WTC11 (cell line): Measurements from ENCODE around the gene RNF44. TPM values are rescaled to one million over a fixed set of nuclear protein-coding genes. Genes with fewer than 3 reads are reported as not detected.

Source experiments
- ATAC-seq: fragments of 200-7000 bp; cut with Tn5 transposase; 2 replicates; pipeline ENCODE4 v1.10.0; 2021; ENCODE audit warnings: mild to moderate bottlenecking, moderate library complexity
- CTCF ChIA-PET: fragments of 300-600 bp; sonication (Branson Sonifier 250); formaldehyde crosslinking; loops from one replicate; lab custom pipeline; 2021; ENCODE audit warnings: antibody characterized with exemption; lab: Charles Lee
- POLR2A ChIA-PET: fragments of 350-600 bp; sonication (Branson Sonifier 250); formaldehyde crosslinking; loops from one replicate; lab custom pipeline; 2021; ENCODE audit warnings: antibody characterized with exemption; lab: Charles Lee
- DNase-seq: peaks from one replicate; pipeline ENCODE4 v3.0.0; 2021; ENCODE audit warnings: low spot score
- H3K27ac Mint-ChIP-seq: 2 replicates; pipeline ENCODE4 v1.8.0; 2021; ENCODE audit warnings: mixed read lengths
- H3K27me3 Mint-ChIP-seq: 2 replicates; pipeline ENCODE4 v1.8.0; 2021; ENCODE audit warnings: low read depth, mild to moderate bottlenecking, moderate library complexity, mixed read lengths
- H3K36me3 Mint-ChIP-seq: 2 replicates; pipeline ENCODE4 v1.8.0; 2021; ENCODE audit warnings: mixed read lengths
- H3K4me1 Mint-ChIP-seq: 2 replicates; pipeline ENCODE4 v1.8.0; 2022; ENCODE audit warnings: mixed read lengths
- H3K4me3 Mint-ChIP-seq: 2 replicates; pipeline ENCODE4 v1.8.0; 2021; ENCODE audit warnings: mild to moderate bottlenecking, moderate library complexity, mixed read lengths
- H3K9me3 Mint-ChIP-seq: 2 replicates; pipeline ENCODE4 v1.8.0; 2021; ENCODE audit warnings: mixed read lengths
- ATF1 ChIP-seq: sonication (generic); formaldehyde crosslinking; IDR thresholded peaks from 2 replicates; pipeline ENCODE4 v1.8.1; 2023; ENCODE audit warnings: mild to moderate bottlenecking, moderate library complexity, missing genetic modification reagents
- CREM ChIP-seq: sonication (generic); formaldehyde crosslinking; IDR thresholded peaks from 2 replicates; pipeline ENCODE4 v1.8.1; 2022; ENCODE audit warnings: mild to moderate bottlenecking, missing genetic modification reagents, moderate library complexity
- EMX1 ChIP-seq: fragments of 250-450 bp; sonication (Bioruptor Pico); IDR thresholded peaks from 2 replicates; pipeline ENCODE4 v1.8.0; 2021; ENCODE audit warnings: mild to moderate bottlenecking
- ESRRA ChIP-seq: sonication (generic); formaldehyde crosslinking; IDR thresholded peaks from 2 replicates; pipeline ENCODE4 v1.8.1; 2022; ENCODE audit warnings: mild to moderate bottlenecking, missing genetic modification reagents, borderline replicate concordance
- GABPB1 ChIP-seq: sonication (generic); formaldehyde crosslinking; IDR thresholded peaks from 2 replicates; pipeline ENCODE4 v1.8.1; 2023; ENCODE audit warnings: mild to moderate bottlenecking, missing genetic modification reagents
- GTF2I ChIP-seq: fragments of 250-450 bp; sonication (Bioruptor Pico); conservative IDR thresholded peaks from 2 replicates; pipeline ENCODE4 v1.4.0; 2021; ENCODE audit warnings: mild to moderate bottlenecking
- NFATC4 ChIP-seq: fragments of 250-450 bp; sonication (Bioruptor Pico); IDR thresholded peaks from 2 replicates; pipeline ENCODE4 v1.9.0; 2021; ENCODE audit warnings: mild to moderate bottlenecking
- NR2C2 ChIP-seq: sonication (generic); formaldehyde crosslinking; IDR thresholded peaks from 2 replicates; pipeline ENCODE4 v1.8.0; 2022; ENCODE audit warnings: mild to moderate bottlenecking, missing genetic modification reagents
- SP1 ChIP-seq: sonication (generic); formaldehyde crosslinking; conservative IDR thresholded peaks from 2 replicates; pipeline ENCODE4 v1.8.1; 2022; ENCODE audit warnings: missing genetic modification reagents
- TEAD1 ChIP-seq: sonication (generic); formaldehyde crosslinking; IDR thresholded peaks from 2 replicates; pipeline ENCODE4 v1.8.0; 2022; ENCODE audit warnings: mild to moderate bottlenecking, missing genetic modification reagents
- ZNF121 ChIP-seq: sonication (generic); formaldehyde crosslinking; IDR thresholded peaks from 2 replicates; pipeline ENCODE4 v1.8.0; 2023; ENCODE audit warnings: missing genetic modification reagents
- ZNF263 ChIP-seq: sonication (generic); formaldehyde crosslinking; IDR thresholded peaks from 2 replicates; pipeline ENCODE4 v1.8.1; 2022; ENCODE audit warnings: low read depth, mild to moderate bottlenecking, moderate library complexity, missing genetic modification reagents
- total RNA-seq: library from RNA; stranded (reverse); gene quantifications from 3 replicates; pipeline ENCODE4 v1.2.3, GENCODE V29; 2021
- TF ChIP-seq, protein P1 (sequence below): sonication (generic); formaldehyde crosslinking; IDR thresholded peaks from 2 replicates; pipeline ENCODE4 v1.8.0; 2022; ENCODE audit warnings: missing genetic modification reagents
- TF ChIP-seq, protein P2 (sequence below): sonication (generic); formaldehyde crosslinking; IDR thresholded peaks from 2 replicates; pipeline ENCODE4 v1.8.0; 2022; ENCODE audit warnings: mild to moderate bottlenecking, missing genetic modification reagents
- TF ChIP-seq, protein P3 (sequence below): sonication (generic); formaldehyde crosslinking; IDR thresholded peaks from 2 replicates; pipeline ENCODE4 v1.8.1; 2022; ENCODE audit warnings: low read depth, mild to moderate bottlenecking, moderate library complexity, missing genetic modification reagents, borderline replicate concordance
- TF ChIP-seq, protein P4 (sequence below): sonication (generic); formaldehyde crosslinking; IDR thresholded peaks from 2 replicates; pipeline ENCODE4 v1.8.0; 2022; ENCODE audit warnings: mild to moderate bottlenecking, missing genetic modification reagents
- TF ChIP-seq, protein P5 (sequence below): fragments of 200-600 bp; IDR thresholded peaks from 2 replicates; pipeline ENCODE4 v1.8.0; 2022; ENCODE audit warnings: antibody characterized with exemption
- TF ChIP-seq, protein P6 (sequence below): sonication (generic); formaldehyde crosslinking; IDR thresholded peaks from 2 replicates; pipeline ENCODE4 v1.8.1; 2022; ENCODE audit warnings: mild to moderate bottlenecking, missing genetic modification reagents, moderate library complexity, borderline replicate concordance
- TF ChIP-seq, protein P7 (sequence below): sonication (generic); formaldehyde crosslinking; IDR thresholded peaks from 2 replicates; pipeline ENCODE4 v1.8.1; 2023; ENCODE audit warnings: mild to moderate bottlenecking, missing genetic modification reagents

RNF44 gene
- total RNA-seq, 1 experiment from 2014 or later = 233 TPM

- TF ChIP-seq, protein P1, sequence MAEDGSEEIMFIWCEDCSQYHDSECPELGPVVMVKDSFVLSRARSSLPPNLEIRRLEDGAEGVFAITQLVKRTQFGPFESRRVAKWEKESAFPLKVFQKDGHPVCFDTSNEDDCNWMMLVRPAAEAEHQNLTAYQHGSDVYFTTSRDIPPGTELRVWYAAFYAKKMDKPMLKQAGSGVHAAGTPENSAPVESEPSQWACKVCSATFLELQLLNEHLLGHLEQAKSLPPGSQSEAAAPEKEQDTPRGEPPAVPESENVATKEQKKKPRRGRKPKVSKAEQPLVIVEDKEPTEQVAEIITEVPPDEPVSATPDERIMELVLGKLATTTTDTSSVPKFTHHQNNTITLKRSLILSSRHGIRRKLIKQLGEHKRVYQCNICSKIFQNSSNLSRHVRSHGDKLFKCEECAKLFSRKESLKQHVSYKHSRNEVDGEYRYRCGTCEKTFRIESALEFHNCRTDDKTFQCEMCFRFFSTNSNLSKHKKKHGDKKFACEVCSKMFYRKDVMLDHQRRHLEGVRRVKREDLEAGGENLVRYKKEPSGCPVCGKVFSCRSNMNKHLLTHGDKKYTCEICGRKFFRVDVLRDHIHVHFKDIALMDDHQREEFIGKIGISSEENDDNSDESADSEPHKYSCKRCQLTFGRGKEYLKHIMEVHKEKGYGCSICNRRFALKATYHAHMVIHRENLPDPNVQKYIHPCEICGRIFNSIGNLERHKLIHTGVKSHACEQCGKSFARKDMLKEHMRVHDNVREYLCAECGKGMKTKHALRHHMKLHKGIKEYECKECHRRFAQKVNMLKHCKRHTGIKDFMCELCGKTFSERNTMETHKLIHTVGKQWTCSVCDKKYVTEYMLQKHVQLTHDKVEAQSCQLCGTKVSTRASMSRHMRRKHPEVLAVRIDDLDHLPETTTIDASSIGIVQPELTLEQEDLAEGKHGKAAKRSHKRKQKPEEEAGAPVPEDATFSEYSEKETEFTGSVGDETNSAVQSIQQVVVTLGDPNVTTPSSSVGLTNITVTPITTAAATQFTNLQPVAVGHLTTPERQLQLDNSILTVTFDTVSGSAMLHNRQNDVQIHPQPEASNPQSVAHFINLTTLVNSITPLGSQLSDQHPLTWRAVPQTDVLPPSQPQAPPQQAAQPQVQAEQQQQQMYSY = 0 out of 2 replicates have a peak, but pooled peaks have one; percentile 13
These were observed 5.0 kb upstream of the RNF44 start (continued) for GRCh38 chr5:176542135-176542595.

GRCh38 chr5:176541338-176542134 is 4.3 kb upstream of the RNF44 start:
- H3K4me1 Mint-ChIP-seq = peaks cover 54% of the 10 kb centered on the region
- DNase-seq (peak; percentile 81), ATAC-seq (peak; percentile 18)
- TF ChIP-seq ZNF263 (CRISPR knock-in tag) (no peak), CREM (CRISPR knock-in tag) (0 out of 2 replicates have a peak, but pooled peaks have one; percentile 31), ATF1 (CRISPR knock-in tag) (0 out of 2 replicates have a peak, but pooled peaks have one; percentile 41), GABPB1 (CRISPR knock-in tag) (peak; percentile 29; the same call in 1 of the 2 replicates), SP1 (CRISPR knock-in tag) (peak; percentile 52), ZNF121 (no peak)
- TF ChIP-seq, protein P2, sequence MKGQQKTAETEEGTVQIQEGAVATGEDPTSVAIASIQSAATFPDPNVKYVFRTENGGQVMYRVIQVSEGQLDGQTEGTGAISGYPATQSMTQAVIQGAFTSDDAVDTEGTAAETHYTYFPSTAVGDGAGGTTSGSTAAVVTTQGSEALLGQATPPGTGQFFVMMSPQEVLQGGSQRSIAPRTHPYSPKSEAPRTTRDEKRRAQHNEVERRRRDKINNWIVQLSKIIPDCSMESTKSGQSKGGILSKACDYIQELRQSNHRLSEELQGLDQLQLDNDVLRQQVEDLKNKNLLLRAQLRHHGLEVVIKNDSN (CRISPR knock-in tag) = peak; percentile 30; the same call in 1 of the 2 replicates
- ChIA-PET POLR2A (no interaction called here), CTCF (interaction anchor here (0.6 to 3.6 kb wide), 5 partner anchors 8 to 119 kb away, joined by 3 to 16 read pairs (median 7); partner anchors contain the start of gene FAF2)
- peak overlapping the region; percentile 83 for H3K4me3 Mint-ChIP-seq
- H3K27ac Mint-ChIP-seq = peak overlapping the region; percentile 92
- no peaks in the 10 kb centered on the region for H3K36me3 Mint-ChIP-seq
- no peaks in the 10 kb centered on the region for H3K9me3 Mint-ChIP-seq
- H3K27me3 Mint-ChIP-seq = no peaks in the 10 kb centered on the region

- no peaks in the 10 kb centered on the region for H3K36me3 Mint-ChIP-seq
- DNase-seq = no peak
- H3K4me1 Mint-ChIP-seq = peaks cover 54% of the 10 kb centered on the region
- peak overlapping the region; percentile 84 for H3K27ac Mint-ChIP-seq
- no peaks in the 10 kb centered on the region for H3K27me3 Mint-ChIP-seq
- 0 out of 2 replicates have a peak overlapping the region, but pooled peaks have one; percentile 83 for H3K4me3 Mint-ChIP-seq
- CTCF ChIA-PET = interaction anchor here (1.3 to 3.6 kb wide), 2 partner anchors 56 to 135 kb away, joined by 4 to 16 read pairs; no protein-coding TSS in a partner anchor
- no peak for ATAC-seq
- H3K9me3 Mint-ChIP-seq = no peaks in the 10 kb centered on the region
- POLR2A ChIA-PET = no interaction called here
- TF ChIP-seq, protein P3, sequence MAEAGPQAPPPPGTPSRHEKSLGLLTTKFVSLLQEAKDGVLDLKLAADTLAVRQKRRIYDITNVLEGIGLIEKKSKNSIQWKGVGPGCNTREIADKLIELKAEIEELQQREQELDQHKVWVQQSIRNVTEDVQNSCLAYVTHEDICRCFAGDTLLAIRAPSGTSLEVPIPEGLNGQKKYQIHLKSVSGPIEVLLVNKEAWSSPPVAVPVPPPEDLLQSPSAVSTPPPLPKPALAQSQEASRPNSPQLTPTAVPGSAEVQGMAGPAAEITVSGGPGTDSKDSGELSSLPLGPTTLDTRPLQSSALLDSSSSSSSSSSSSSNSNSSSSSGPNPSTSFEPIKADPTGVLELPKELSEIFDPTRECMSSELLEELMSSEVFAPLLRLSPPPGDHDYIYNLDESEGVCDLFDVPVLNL (CRISPR knock-in tag) = no peak
- TF ChIP-seq ESRRA (CRISPR knock-in tag) = no peak
- TF ChIP-seq EMX1 = no peak
- no peak for TF ChIP-seq NR2C2 (CRISPR knock-in tag)
- TF ChIP-seq, protein P4, sequence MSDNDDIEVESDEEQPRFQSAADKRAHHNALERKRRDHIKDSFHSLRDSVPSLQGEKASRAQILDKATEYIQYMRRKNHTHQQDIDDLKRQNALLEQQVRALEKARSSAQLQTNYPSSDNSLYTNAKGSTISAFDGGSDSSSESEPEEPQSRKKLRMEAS (CRISPR knock-in tag) = no peak
- no peak for TF ChIP-seq GTF2I (CRISPR knock-in tag)
- no peak for TF ChIP-seq TEAD1 (CRISPR knock-in tag)
- TF ChIP-seq NFATC4 (CRISPR knock-in tag) = no peak
- TF ChIP-seq, protein P5, sequence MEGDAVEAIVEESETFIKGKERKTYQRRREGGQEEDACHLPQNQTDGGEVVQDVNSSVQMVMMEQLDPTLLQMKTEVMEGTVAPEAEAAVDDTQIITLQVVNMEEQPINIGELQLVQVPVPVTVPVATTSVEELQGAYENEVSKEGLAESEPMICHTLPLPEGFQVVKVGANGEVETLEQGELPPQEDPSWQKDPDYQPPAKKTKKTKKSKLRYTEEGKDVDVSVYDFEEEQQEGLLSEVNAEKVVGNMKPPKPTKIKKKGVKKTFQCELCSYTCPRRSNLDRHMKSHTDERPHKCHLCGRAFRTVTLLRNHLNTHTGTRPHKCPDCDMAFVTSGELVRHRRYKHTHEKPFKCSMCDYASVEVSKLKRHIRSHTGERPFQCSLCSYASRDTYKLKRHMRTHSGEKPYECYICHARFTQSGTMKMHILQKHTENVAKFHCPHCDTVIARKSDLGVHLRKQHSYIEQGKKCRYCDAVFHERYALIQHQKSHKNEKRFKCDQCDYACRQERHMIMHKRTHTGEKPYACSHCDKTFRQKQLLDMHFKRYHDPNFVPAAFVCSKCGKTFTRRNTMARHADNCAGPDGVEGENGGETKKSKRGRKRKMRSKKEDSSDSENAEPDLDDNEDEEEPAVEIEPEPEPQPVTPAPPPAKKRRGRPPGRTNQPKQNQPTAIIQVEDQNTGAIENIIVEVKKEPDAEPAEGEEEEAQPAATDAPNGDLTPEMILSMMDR = no peak
- TF ChIP-seq, protein P6, sequence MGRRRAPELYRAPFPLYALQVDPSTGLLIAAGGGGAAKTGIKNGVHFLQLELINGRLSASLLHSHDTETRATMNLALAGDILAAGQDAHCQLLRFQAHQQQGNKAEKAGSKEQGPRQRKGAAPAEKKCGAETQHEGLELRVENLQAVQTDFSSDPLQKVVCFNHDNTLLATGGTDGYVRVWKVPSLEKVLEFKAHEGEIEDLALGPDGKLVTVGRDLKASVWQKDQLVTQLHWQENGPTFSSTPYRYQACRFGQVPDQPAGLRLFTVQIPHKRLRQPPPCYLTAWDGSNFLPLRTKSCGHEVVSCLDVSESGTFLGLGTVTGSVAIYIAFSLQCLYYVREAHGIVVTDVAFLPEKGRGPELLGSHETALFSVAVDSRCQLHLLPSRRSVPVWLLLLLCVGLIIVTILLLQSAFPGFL = no peak
- TF ChIP-seq, protein P7, sequence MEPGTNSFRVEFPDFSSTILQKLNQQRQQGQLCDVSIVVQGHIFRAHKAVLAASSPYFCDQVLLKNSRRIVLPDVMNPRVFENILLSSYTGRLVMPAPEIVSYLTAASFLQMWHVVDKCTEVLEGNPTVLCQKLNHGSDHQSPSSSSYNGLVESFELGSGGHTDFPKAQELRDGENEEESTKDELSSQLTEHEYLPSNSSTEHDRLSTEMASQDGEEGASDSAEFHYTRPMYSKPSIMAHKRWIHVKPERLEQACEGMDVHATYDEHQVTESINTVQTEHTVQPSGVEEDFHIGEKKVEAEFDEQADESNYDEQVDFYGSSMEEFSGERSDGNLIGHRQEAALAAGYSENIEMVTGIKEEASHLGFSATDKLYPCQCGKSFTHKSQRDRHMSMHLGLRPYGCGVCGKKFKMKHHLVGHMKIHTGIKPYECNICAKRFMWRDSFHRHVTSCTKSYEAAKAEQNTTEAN (CRISPR knock-in tag) = no peak
These were observed 3.7 kb upstream of the RNF44 start for GRCh38 chr5:176540956-176541337.
